Smooth muscle cell (in vitro differentiated cells): ENCODE data around the gene CAGE1. TPM values are rescaled to one million over a fixed set of nuclear protein-coding genes. Genes with fewer than 3 reads are reported as not detected.

Experiments used
- DNase-seq: peaks from one replicate; lab custom pipeline; 2025; ENCODE audit not compliant: unreplicated experiment; lab: John Stamatoyannopoulos, UW
- H2AFZ ChIP-seq: fragments of 200-600 bp; sonication (generic); 2 replicates; pipeline ENCODE4 v1.6.0; 2016; ENCODE audit warnings: antibody characterized with exemption, low read depth, mild to moderate bottlenecking
- H3F3A ChIP-seq: fragments of 200-600 bp; sonication (generic); 2 replicates; pipeline ENCODE4 v1.6.0; 2017; ENCODE audit warnings: antibody characterized with exemption, low read depth
- H3K27ac ChIP-seq: fragments of 200-600 bp; sonication (generic); 2 replicates; pipeline ENCODE4 v1.5.1; 2016; ENCODE audit warnings: low read depth, mild to moderate bottlenecking
- H3K27me3 ChIP-seq: fragments of 200-600 bp; sonication (generic); 2 replicates; pipeline ENCODE4 v1.6.1; 2016; ENCODE audit warnings: low read depth, mild to moderate bottlenecking
- H3K36me3 ChIP-seq: fragments of 200-600 bp; sonication (generic); 2 replicates; pipeline ENCODE4 v1.5.1; 2016; ENCODE audit warnings: low read depth
- H3K4me1 ChIP-seq: fragments of 200-600 bp; sonication (generic); 2 replicates; pipeline ENCODE4 v1.5.1; 2016; ENCODE audit warnings: low read depth
- H3K4me2 ChIP-seq: fragments of 200-600 bp; sonication (generic); 2 replicates; pipeline ENCODE4 v1.6.0; 2016; ENCODE audit warnings: mild to moderate bottlenecking
- H3K4me3 ChIP-seq: fragments of 200-600 bp; sonication (generic); 2 replicates; pipeline ENCODE4 v1.5.1; 2016; ENCODE audit warnings: mild to moderate bottlenecking
- H3K79me2 ChIP-seq: fragments of 200-600 bp; sonication (generic); 2 replicates; pipeline ENCODE4 v1.6.0; 2016; ENCODE audit warnings: low read depth, mild to moderate bottlenecking
- H3K9ac ChIP-seq: fragments of 200-600 bp; sonication (generic); 2 replicates; pipeline ENCODE4 v1.6.0; 2016; ENCODE audit warnings: low read depth
- H3K9me3 ChIP-seq: fragments of 200-600 bp; sonication (generic); replicated peaks from 2 replicates; pipeline ENCODE4 v1.5.1; 2016; ENCODE audit warnings: low read depth
- H4K20me1 ChIP-seq: fragments of 200-600 bp; sonication (generic); 2 replicates; pipeline ENCODE4 v1.6.0; 2016; ENCODE audit warnings: low read depth
- CTCF ChIP-seq: fragments of 200-600 bp; sonication (generic); IDR thresholded peaks from 2 replicates; pipeline ENCODE4 v1.5.1; 2017; ENCODE audit warnings: borderline replicate concordance, mild to moderate bottlenecking, antibody characterized with exemption; ENCODE audit not compliant: insufficient read depth, poor library complexity, severe bottlenecking
- WGBS: methylation state at CpG from one replicate; pipeline ENCODE4 v1.1.7; 2016; ENCODE audit warnings: low lambda C conversion rate; 5-methylcytosine and 5-hydroxymethylcytosine counted together
- polyA plus RNA-seq: library from polyadenylated mRNA; unstranded; fragments of >200 nt; fragmentation: Nextera tagmentation; extraction: Ambion mirVana; gene quantifications from 2 replicates; pipeline ENCODE4 v1.2.1, GENCODE V29; 2016
- total RNA-seq: library from RNA; depleted of rRNA; stranded (reverse); fragments of >200 nt; gene quantifications from 2 replicates; pipeline ENCODE4 v1.2.3, GENCODE V29; 2014

The CAGE1 gene
- total and polyA plus RNA-seq, 2 experiments from 2014 or later = not detected

DNA sequence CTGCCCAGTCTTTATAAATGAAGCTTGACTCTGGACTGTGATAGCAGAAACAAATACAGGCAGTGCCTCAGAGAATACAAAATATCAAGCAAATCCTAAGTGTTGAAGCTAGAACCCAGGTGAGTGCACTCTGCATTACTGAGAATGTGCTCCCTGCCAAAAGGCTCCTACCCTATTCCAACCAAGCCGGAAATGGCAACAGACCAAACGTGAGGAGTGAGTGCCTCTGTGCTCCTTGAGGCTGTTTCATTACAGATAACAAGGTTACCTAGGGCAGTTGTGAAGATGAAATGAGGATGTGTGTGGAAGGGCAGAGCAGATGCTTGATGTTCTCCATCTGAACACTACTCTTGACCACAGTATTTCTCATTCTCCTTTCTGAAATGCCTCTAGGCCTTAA is 105.9 kb downstream of the CAGE1 start:
- Histone ChIP-seq H3K4me3 (no peak overlapping the region), H3K27me3 (no peaks in the 10 kb centered on the region), H2AFZ (no peak overlapping the region), H4K20me1 (peaks cover 23% of the 10 kb centered on the region), H3K4me2 (no peak overlapping the region), H3K79me2 (no peaks in the 10 kb centered on the region), H3F3A (peaks cover 32% of the 10 kb centered on the region), H3K9ac (no peak overlapping the region), H3K4me1 (no peaks in the 10 kb centered on the region), H3K36me3 (peaks cover 22% of the 10 kb centered on the region), H3K27ac (no peak overlapping the region), H3K9me3 (no peaks in the 10 kb centered on the region)
- no peak for DNase-seq
- 90% methylated on average over 2 of the region's 2 CpGs for WGBS
- no peak for TF ChIP-seq CTCF

- H2AFZ ChIP-seq = no peak overlapping the region
- H3K4me3 ChIP-seq = no peak overlapping the region
- peaks cover 12% of the 10 kb centered on the region for H4K20me1 ChIP-seq
- WGBS = 94% methylated on average over 10 of the region's 10 CpGs
- H3K4me2 ChIP-seq = no peak overlapping the region
- peaks cover 10% of the 10 kb centered on the region for H3K36me3 ChIP-seq
- H3K79me2 ChIP-seq = no peaks in the 10 kb centered on the region
- no peaks in the 10 kb centered on the region for H3K9me3 ChIP-seq
- DNase-seq = no peak
- no peak overlapping the region for H3K27ac ChIP-seq
- no peak overlapping the region for H3K9ac ChIP-seq
- H3F3A ChIP-seq = peaks cover 22% of the 10 kb centered on the region
- no peak for TF ChIP-seq CTCF
- no peaks in the 10 kb centered on the region for H3K4me1 ChIP-seq
- H3K27me3 ChIP-seq = no peaks in the 10 kb centered on the region
Measured at GRCh38 chr6:7282097-7282906, 107.2 kb downstream of the CAGE1 start.

Other genes with a start within 250 kb of the CAGE1 start
- 304 and 369 TPM in 2 replicates for gene SSR1, start 76.5 kb downstream of the CAGE1 start, total RNA-seq
- gene SSR1, start 76.5 kb downstream of the CAGE1 start, polyA plus RNA-seq = 264 and 306 TPM in 2 replicates
- gene RIOK1, start 66 bp upstream of the CAGE1 start, total RNA-seq = 11.8 and 12.4 TPM in 2 replicates
- gene RIOK1, start 66 bp upstream of the CAGE1 start, polyA plus RNA-seq = 12.4 and 18.8 TPM in 2 replicates
- 309 and 347 TPM in 2 replicates for gene DSP, start 151.9 kb upstream of the CAGE1 start, total RNA-seq
- 64.1 and 170 TPM in 2 replicates for gene DSP, start 151.9 kb upstream of the CAGE1 start, polyA plus RNA-seq
- 11.0 and 16.6 TPM in 2 replicates for gene SNRNP48, start 200.5 kb upstream of the CAGE1 start, total RNA-seq
- 3.2 and 6.5 TPM in 2 replicates for gene SNRNP48, start 200.5 kb upstream of the CAGE1 start, polyA plus RNA-seq